Activated CD8-positive, alpha-beta memory T cell treated with anti-CD3 and anti-CD28 coated beads for 48 hours (primary cell): Measurements from ENCODE around the gene INPP5A.
"Not testable (repeated sequence)": the region's sequence is repeated elsewhere in the genome, so short reads cannot be mapped to it uniquely, and the experiment has no call there.

ENCODE experiments used
- DNase-seq, 3 experiments: peaks; one replicate each; pipeline ENCODE4 v3.0.0-alpha.2; 2020; ENCODE audit warnings: low read depth in 2 of 3, low spot score in 2 of 3

Gene INPP5A

GRCh38 chr10:132702601-132703418, 165.2 kb downstream of the INPP5A start:
- no peak for DNase-seq

GRCh38 chr10:132703419-132704007, 165.9 kb downstream of the INPP5A start:
- no peak for DNase-seq

GRCh38 chr10:132704008-132704814, 166.6 kb downstream of the INPP5A start:
- no peak for DNase-seq

GRCh38 chr10:132704815-132705064, 167.2 kb downstream of the INPP5A start:
- DNase-seq = not testable (repeated sequence)

GRCh38 chr10:132705173-132705572, 167.6 kb downstream of the INPP5A start:
- DNase-seq = no peak

GRCh38 chr10:132705943-132706342, 168.4 kb downstream of the INPP5A start:
- no peak for DNase-seq

- no peak for DNase-seq
Measured at GRCh38 chr10:132706701-132707100, 169.1 kb downstream of the INPP5A start.

- DNase-seq = no peak
Measured at GRCh38 chr10:132707121-132707775, 169.7 kb downstream of the INPP5A start.

GRCh38 chr10:132707776-132708171, 170.2 kb downstream of the INPP5A start:
- no peak for DNase-seq

GRCh38 chr10:132708441-132708840, 170.9 kb downstream of the INPP5A start:
- no peak for DNase-seq

- DNase-seq = no peak
Measured at GRCh38 chr10:132708936-132709335, 171.3 kb downstream of the INPP5A start.

GRCh38 chr10:132709471-132709951, 171.9 kb downstream of the INPP5A start:
- DNase-seq = no peak

GRCh38 chr10:132710036-132710686, 172.6 kb downstream of the INPP5A start:
- no peak for DNase-seq

GRCh38 chr10:132710746-132711612, 173.4 kb downstream of the INPP5A start:
- DNase-seq = no peak

- no peak for DNase-seq
Measured at GRCh38 chr10:132711613-132712121, 174.1 kb downstream of the INPP5A start.

- DNase-seq = no peak
Measured at GRCh38 chr10:132712291-132712690, 174.7 kb downstream of the INPP5A start.

- no peak for DNase-seq
Measured at GRCh38 chr10:132712743-132713142, 175.2 kb downstream of the INPP5A start.

GRCh38 chr10:132713421-132714095, 176.0 kb downstream of the INPP5A start:
- no peak for DNase-seq
